HepG2 (cell line): ENCODE results near the gene CDK9.

ENCODE experiments used
- NFE2L1 ChIP-seq: sonication (generic); formaldehyde crosslinking; IDR thresholded peaks from 2 replicates; pipeline ENCODE4 v1.4.0; 2020; ENCODE audit warnings: missing genetic modification reagents, mild to moderate bottlenecking, borderline replicate concordance
- NR1H2 ChIP-seq: sonication (generic); formaldehyde crosslinking; IDR thresholded peaks from 2 replicates; pipeline ENCODE4 v1.8.1; 2022; ENCODE audit warnings: low read depth, missing genetic modification reagents, borderline replicate concordance
- RFXANK ChIP-seq: IDR thresholded peaks from 2 replicates; pipeline ENCODE4 v1.6.1; 2016
- SIN3A ChIP-seq: IDR thresholded peaks from 2 replicates; pipeline ENCODE4 v1.6.1; 2011; ENCODE audit warnings: low read depth, mild to moderate bottlenecking, control low read depth, low read length, borderline replicate concordance
- TCF12 ChIP-seq, 2 experiments: fragments of 450-650 bp in 1 of 2; sonication (generic) in 1 of 2; formaldehyde crosslinking in 1 of 2; IDR thresholded peaks; 2 replicates each; pipeline versions ENCODE4 v1.6.1 to v1.8.0; 2017 to 2022; ENCODE audit warnings: antibody characterized with exemption in 1 of 2, mild to moderate bottlenecking in 1 of 2, missing genetic modification reagents in 1 of 2, moderate library complexity in 1 of 2
- ZC3H13 ChIP-seq: sonication (generic); formaldehyde crosslinking; IDR thresholded peaks from 2 replicates; pipeline ENCODE4 v1.8.1; 2023; ENCODE audit warnings: mild to moderate bottlenecking, missing genetic modification reagents, moderate library complexity
- ZNF101 ChIP-seq: sonication (generic); formaldehyde crosslinking; IDR thresholded peaks from 2 replicates; pipeline ENCODE4 v1.4.0; 2020; ENCODE audit warnings: mild to moderate bottlenecking, low read depth, missing genetic modification reagents, borderline replicate concordance
- ZNF564 ChIP-seq: sonication (generic); formaldehyde crosslinking; IDR thresholded peaks from 2 replicates; pipeline ENCODE4 v1.8.1; 2023; ENCODE audit warnings: mild to moderate bottlenecking, missing genetic modification reagents
- ZNF780A ChIP-seq: sonication (generic); formaldehyde crosslinking; IDR thresholded peaks from 2 replicates; pipeline ENCODE4 v1.8.0; 2022; ENCODE audit warnings: mild to moderate bottlenecking, missing genetic modification reagents, moderate library complexity
- TF ChIP-seq, protein P1 (sequence below): sonication (generic); formaldehyde crosslinking; IDR thresholded peaks from 2 replicates; pipeline ENCODE4 v1.5.0; 2020; ENCODE audit warnings: mild to moderate bottlenecking, missing genetic modification reagents, moderate library complexity

DNA sequence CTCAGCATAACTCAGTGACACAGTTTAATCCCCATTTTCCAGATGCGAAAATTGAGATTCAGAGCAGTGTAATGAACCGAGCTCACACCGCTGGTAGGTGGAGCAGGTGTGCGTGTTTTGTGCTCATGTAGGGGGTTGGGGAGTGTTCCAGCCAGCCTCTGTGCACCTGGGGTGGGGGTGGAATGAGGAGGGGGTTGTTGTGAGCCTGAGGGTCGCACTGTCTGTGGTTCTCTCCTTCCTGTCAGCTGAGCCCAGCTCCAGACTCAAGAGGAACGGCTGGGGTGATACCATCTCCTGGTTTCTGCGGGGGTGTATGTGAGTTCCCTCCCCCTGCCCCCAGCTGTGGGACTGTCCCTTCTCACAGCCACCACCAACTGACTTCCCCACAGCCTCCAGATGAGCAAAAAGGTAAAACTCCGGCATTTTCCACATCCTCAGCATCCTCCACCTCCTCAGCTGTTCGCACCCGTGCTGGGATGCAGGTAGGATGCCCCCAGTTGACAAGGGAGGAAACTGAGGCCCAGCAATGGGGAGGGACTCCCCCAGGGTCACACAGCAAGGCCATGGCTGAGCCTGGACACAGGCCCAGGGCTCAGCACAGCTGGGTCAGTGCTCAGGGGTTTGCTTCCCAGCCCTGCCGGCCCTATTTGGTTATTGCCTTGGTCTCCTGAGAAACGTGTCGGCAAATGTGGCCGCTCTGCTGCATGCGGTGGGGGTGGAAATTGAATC is 9.5 kb upstream of the CDK9 start:
- TF ChIP-seq, protein P1, sequence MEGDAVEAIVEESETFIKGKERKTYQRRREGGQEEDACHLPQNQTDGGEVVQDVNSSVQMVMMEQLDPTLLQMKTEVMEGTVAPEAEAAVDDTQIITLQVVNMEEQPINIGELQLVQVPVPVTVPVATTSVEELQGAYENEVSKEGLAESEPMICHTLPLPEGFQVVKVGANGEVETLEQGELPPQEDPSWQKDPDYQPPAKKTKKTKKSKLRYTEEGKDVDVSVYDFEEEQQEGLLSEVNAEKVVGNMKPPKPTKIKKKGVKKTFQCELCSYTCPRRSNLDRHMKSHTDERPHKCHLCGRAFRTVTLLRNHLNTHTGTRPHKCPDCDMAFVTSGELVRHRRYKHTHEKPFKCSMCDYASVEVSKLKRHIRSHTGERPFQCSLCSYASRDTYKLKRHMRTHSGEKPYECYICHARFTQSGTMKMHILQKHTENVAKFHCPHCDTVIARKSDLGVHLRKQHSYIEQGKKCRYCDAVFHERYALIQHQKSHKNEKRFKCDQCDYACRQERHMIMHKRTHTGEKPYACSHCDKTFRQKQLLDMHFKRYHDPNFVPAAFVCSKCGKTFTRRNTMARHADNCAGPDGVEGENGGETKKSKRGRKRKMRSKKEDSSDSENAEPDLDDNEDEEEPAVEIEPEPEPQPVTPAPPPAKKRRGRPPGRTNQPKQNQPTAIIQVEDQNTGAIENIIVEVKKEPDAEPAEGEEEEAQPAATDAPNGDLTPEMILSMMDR (CRISPR knock-in tag) = no peak
- TF ChIP-seq NFE2L1 (CRISPR knock-in tag) (no peak), ZNF780A (CRISPR knock-in tag) (no peak), ZC3H13 (CRISPR knock-in tag) (no peak), TCF12 (IDR thresholded peaks at IDR 0.05) (no peak), TCF12 (CRISPR knock-in tag; IDR thresholded peaks at IDR 0.05) (no peak), RFXANK (no peak), SIN3A (no peak), NR1H2 (CRISPR knock-in tag) (no peak), ZNF101 (CRISPR knock-in tag) (no peak), ZNF564 (CRISPR knock-in tag) (no peak)
